Uterus (tissue), 4 donors: ENCODE data around the gene SLC22A15. TPM values are rescaled to one million over a fixed set of nuclear protein-coding genes. Genes with fewer than 3 reads are reported as not detected.

Source experiments
- DNase-seq, 2 donors: peaks; one replicate each; pipeline ENCODE4 v3.0.0-alpha.2; 2019 to 2020
- H3K27ac ChIP-seq, 2 donors: fragments of 200-600 bp; sonication (generic); 1 replicate in 1 of 2; 2 replicates in 1 of 2; pipeline ENCODE4 v1.5.1; 2016 to 2018
- H3K27me3 ChIP-seq, 2 donors: fragments of 200-600 bp; sonication (generic); one replicate each; pipeline ENCODE4 v1.5.1; 2018 to 2019; ENCODE audit warnings: control low read depth in 1 of 2
- H3K36me3 ChIP-seq, 2 donors: fragments of 200-600 bp; sonication (generic); one replicate each; pipeline ENCODE4 v1.5.1; 2019; ENCODE audit warnings: control low read depth in 1 of 2
- H3K4me1 ChIP-seq, 2 donors: fragments of 200-600 bp; sonication (generic); one replicate each; pipeline ENCODE4 v1.5.1; 2018 to 2019; ENCODE audit warnings: control low read depth in 1 of 2
- H3K4me3 ChIP-seq, 2 donors: fragments of 200-600 bp; sonication (generic); 1 replicate in 1 of 2; 2 replicates in 1 of 2; pipeline ENCODE4 v1.5.1; 2018 to 2019; ENCODE audit warnings: mild to moderate bottlenecking in 1 of 2
- H3K9me3 ChIP-seq, 2 donors: fragments of 200-600 bp; sonication (generic); one replicate each; pipeline ENCODE4 v1.5.1; 2019; ENCODE audit warnings: control low read depth in 1 of 2
- POLR2A ChIP-seq, 2 donors: fragments of 450-650 bp; IDR thresholded peaks; one replicate each; pipeline ENCODE4 v1.6.1; 2016; ENCODE audit warnings: antibody characterized with exemption in 2 of 2, mild to moderate bottlenecking in 1 of 2, moderate library complexity in 1 of 2
- intact Hi-C: fragments of 100-400 bp; cut with DNase I; formaldehyde crosslinking; loops from one replicate; pipeline ENCODE4 v1.15.1; 2023; ENCODE audit warnings: low total_unique reads
- total RNA-seq, 4 donors: library from RNA; depleted of rRNA in 3 of 4; stranded (reverse); fragments of >200 nt in 3 of 4; gene quantifications; one replicate each; pipeline versions ENCODE4 v1.1.0 to v1.2.4, GENCODE V29; 2014 to 2023
- TF ChIP-seq, protein P1 (sequence below), 4 experiments: fragments of 200-600 bp in 2 of 4; fragments of 450-650 bp in 2 of 4; sonication (generic) in 2 of 4; IDR thresholded peaks; one replicate each; pipeline ENCODE4 v1.5.1; 2016 to 2019; ENCODE audit warnings: antibody characterized with exemption in 4 of 4, mild to moderate bottlenecking in 2 of 4, moderate library complexity in 1 of 4
- donor health status: DM: yes; HTN: yes; CAD: no.

SLC22A15 gene
- total RNA-seq, 4 donors from 2014 or later, result 2.0 to 7.8 (median 3.8) TPM; not detected in 1

DNA sequence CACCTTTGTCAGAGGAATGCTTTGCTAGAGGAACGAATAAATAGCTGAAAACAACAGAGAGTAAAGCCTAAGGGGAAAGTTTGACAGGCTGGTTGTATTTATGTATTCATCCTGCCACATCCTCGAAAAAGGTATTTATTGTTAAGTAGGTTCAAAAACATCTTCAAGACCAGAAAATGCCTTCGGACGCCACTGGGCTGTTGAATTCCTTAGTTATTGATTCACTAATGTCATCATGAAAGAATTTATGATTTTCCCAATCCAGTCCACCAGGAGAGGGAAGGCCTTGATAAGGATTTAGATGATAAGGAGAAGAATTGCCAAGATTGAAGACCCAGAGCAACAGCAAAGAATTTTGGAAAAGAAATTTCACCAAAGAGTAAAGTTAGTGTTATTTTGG lies 99.7 kb downstream of the SLC22A15 start:
- H3K4me3 ChIP-seq, result no peak overlapping the region
- TF ChIP-seq, protein P1, sequence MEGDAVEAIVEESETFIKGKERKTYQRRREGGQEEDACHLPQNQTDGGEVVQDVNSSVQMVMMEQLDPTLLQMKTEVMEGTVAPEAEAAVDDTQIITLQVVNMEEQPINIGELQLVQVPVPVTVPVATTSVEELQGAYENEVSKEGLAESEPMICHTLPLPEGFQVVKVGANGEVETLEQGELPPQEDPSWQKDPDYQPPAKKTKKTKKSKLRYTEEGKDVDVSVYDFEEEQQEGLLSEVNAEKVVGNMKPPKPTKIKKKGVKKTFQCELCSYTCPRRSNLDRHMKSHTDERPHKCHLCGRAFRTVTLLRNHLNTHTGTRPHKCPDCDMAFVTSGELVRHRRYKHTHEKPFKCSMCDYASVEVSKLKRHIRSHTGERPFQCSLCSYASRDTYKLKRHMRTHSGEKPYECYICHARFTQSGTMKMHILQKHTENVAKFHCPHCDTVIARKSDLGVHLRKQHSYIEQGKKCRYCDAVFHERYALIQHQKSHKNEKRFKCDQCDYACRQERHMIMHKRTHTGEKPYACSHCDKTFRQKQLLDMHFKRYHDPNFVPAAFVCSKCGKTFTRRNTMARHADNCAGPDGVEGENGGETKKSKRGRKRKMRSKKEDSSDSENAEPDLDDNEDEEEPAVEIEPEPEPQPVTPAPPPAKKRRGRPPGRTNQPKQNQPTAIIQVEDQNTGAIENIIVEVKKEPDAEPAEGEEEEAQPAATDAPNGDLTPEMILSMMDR (IDR thresholded peaks at IDR 0.05), result no peak
- no peak for TF ChIP-seq POLR2A (IDR thresholded peaks at IDR 0.05)
- intact Hi-C loops, result no loop called here
- H3K27ac ChIP-seq, result no peak overlapping the region
- DNase-seq, result no peak
- no peaks in the 10 kb centered on the region for H3K27me3 ChIP-seq
- no peaks in the 10 kb centered on the region for H3K36me3 ChIP-seq
- H3K9me3 ChIP-seq, result no peaks in the 10 kb centered on the region
- H3K4me1 ChIP-seq, result no peaks in the 10 kb centered on the region

DNA sequence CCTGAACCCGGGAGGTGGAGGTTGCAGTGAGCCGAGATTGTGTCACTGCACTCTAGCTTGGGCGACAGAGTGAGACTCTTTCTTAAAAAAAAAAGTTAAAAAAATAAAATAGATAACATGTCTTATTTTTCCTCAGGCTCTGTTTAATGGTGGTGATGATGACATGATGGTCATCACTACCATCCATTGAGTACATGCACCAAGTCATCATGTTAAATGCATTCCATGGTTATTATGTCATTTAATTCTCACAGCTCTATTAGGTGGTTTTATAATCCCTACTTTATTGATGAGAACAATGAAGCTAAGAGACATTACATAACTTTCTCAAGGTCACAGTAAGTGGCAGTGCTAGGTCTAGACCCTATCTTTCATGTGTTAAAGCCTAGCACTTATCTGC lies 100.5 kb downstream of the SLC22A15 start:
- intact Hi-C loops, result no loop called here

DNA sequence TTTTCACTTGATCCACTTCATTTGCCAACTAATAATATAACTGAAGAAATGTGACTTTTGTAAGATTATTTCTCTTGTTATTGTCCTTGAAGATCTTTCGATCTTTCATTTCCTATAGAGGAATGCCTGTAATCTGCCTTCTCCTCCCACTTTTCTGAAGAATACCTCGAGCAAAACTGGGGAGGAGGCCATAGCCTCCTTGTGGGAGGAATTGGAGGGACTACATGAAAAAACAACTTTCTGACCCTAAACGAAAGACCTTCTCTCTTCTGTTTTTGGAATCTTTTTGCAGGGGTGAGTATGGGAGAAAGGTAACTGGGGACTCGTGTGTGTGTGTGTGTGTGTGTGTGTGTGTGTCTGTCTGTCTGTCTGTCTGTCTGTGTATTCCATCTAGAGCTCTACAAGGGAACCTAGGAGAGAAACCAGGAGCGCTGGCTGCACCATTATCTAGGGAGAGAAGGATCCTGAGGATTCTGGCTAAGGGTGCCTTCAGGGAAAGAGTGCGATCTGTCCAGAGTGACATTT lies 102.4 kb downstream of the SLC22A15 start:
- Histone ChIP-seq H3K4me3 (no peak overlapping the region), H3K4me1 (no peaks in the 10 kb centered on the region), H3K27ac (no peak overlapping the region), H3K36me3 (no peaks in the 10 kb centered on the region), H3K9me3 (no peaks in the 10 kb centered on the region), H3K27me3 (no peaks in the 10 kb centered on the region)
- no peak for DNase-seq
- TF ChIP-seq, protein P1 (IDR thresholded peaks at IDR 0.05), result no peak
- no peak for TF ChIP-seq POLR2A (IDR thresholded peaks at IDR 0.05)
- intact Hi-C loops, result no loop called here

More for the DNA sequence above, 100.5 kb downstream of the SLC22A15 start:
- Histone ChIP-seq H3K36me3 (no peaks in the 10 kb centered on the region), H3K27ac (no peak overlapping the region), H3K9me3 (no peaks in the 10 kb centered on the region), H3K4me3 (no peak overlapping the region), H3K4me1 (no peaks in the 10 kb centered on the region), H3K27me3 (no peaks in the 10 kb centered on the region)
- no peak for DNase-seq
- TF ChIP-seq POLR2A (IDR thresholded peaks at IDR 0.05), result no peak
- TF ChIP-seq, protein P1 (IDR thresholded peaks at IDR 0.05), result no peak

DNA sequence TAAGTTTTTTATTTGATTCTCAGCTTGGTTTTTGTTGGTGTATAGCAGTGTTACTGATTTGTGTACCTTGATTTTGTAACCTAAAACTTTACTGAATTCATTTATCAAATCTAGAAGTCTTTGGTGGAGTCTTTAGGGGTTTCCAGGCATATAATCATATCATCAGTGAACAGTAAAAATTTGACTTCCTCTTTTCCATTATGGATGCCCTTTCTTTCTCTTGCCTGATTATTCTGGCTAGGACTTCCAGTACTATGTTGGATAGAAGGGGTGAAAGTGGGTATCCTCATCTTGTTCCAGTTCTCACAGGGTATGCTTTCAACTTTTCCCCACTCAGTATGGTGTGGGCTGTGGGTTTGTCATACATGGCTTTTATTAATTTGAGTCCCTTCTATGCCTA lies 111.3 kb downstream of the SLC22A15 start:
- TF ChIP-seq, protein P1 (IDR thresholded peaks at IDR 0.05), result no peak
- no peak for TF ChIP-seq POLR2A (IDR thresholded peaks at IDR 0.05)
- Histone ChIP-seq H3K9me3 (no peaks in the 10 kb centered on the region), H3K4me1 (no peaks in the 10 kb centered on the region), H3K27ac (no peak overlapping the region), H3K36me3 (no peaks in the 10 kb centered on the region), H3K27me3 (no peaks in the 10 kb centered on the region), H3K4me3 (no peak overlapping the region)
- intact Hi-C loops, result no loop called here
- no peak for DNase-seq

DNA sequence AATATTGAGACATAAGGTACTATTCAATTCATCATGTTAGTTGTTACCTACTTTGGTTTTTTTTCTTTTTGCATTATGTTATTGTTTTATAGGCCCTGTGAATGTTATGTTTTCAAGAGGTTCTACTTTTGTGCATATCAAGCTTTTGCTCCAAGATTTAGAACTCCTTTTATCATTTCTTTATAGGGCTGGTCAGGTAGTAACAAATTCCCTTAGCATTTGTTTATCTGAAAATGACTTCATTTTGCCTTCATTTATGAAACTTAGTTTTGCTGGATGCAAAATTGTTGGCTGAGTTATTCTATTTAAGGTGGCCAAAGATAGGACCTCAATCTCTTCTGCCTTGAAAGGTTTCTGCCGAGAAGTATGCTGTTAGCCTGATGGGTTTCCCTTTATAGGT lies 113.6 kb downstream of the SLC22A15 start:
- no peak for DNase-seq
- Histone ChIP-seq H3K27me3 (no peaks in the 10 kb centered on the region), H3K36me3 (no peaks in the 10 kb centered on the region), H3K4me1 (no peaks in the 10 kb centered on the region), H3K27ac (no peak overlapping the region), H3K4me3 (no peak overlapping the region), H3K9me3 (no peaks in the 10 kb centered on the region)
- TF ChIP-seq POLR2A (IDR thresholded peaks at IDR 0.05), result no peak
- intact Hi-C loops, result no loop called here

DNA sequence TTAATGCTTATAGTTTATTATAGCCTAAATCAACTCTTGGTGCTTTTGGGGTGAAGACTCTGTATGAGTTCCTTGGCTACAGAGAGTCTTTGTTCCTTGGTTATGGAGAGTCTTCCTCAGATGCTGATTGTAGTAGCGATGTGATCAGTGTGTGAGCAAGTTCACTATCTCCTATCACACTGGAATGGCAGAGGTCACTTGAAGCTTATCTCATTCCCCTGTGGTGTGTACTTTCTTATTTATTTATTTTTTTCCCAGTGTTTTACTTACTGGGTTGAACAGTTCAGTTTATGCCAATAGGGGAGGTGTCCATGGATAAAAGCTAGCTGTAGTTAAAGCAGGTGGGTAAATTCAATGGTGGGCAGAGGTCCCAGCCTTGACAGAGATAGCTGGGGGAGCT lies 114.8 kb downstream of the SLC22A15 start:
- Histone ChIP-seq H3K4me1 (no peaks in the 10 kb centered on the region), H3K4me3 (no peak overlapping the region), H3K9me3 (no peaks in the 10 kb centered on the region), H3K27ac (no peak overlapping the region), H3K27me3 (no peaks in the 10 kb centered on the region), H3K36me3 (no peaks in the 10 kb centered on the region)
- intact Hi-C loops, result no loop called here
- DNase-seq, result no peak
- no peak for TF ChIP-seq POLR2A (IDR thresholded peaks at IDR 0.05)
- TF ChIP-seq, protein P1 (IDR thresholded peaks at IDR 0.05), result no peak
